Measurements from ENCODE around the gene RALY.

DNA sequence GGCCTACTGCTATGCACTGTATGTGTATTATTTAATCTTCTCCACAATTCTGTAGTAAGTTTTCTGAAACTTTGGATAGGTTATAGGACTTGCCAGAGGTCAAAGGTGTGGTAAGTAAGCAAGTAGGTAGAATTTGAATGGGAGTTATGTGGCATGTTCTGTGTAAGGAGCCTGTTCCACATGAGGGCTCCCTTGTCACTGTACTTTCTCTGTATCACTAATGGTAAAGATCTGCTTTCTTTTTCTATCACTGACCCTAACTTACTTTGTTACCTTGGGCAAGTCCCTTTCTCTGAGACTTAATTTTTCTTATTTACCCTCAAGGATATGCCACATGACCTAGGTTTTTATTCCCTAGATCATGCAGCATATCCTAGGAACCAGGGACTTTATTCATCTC, 68.0 kb downstream of the RALY start:
- TF ChIP-seq SUZ12 (IDR thresholded peaks at IDR 0.05; ENCODE audit: extremely low read depth, insufficient read depth, insufficient read length), result no peak
- TF ChIP-seq ZNF274 (IDR thresholded peaks at IDR 0.05; ENCODE audit: low read depth, low read length), result no peak
- TF ChIP-seq YY1 (IDR thresholded peaks at IDR 0.05; ENCODE audit: insufficient read depth, insufficient read length), result no peak
